HG03442 (cell line): Measurements from ENCODE around the gene MICAL3.
"Not testable (repeated sequence)": the region's sequence is repeated elsewhere in the genome, so short reads cannot be mapped to it uniquely, and the experiment has no call there.

Experiments
- ATAC-seq: cut with Tn5 transposase; IDR thresholded peaks from one replicate; pipeline ENCODE4 v1.9.1; 2021; ENCODE audit warnings: mild to moderate bottlenecking, moderate library complexity; ENCODE audit not compliant: unreplicated experiment

MICAL3 gene

DNA sequence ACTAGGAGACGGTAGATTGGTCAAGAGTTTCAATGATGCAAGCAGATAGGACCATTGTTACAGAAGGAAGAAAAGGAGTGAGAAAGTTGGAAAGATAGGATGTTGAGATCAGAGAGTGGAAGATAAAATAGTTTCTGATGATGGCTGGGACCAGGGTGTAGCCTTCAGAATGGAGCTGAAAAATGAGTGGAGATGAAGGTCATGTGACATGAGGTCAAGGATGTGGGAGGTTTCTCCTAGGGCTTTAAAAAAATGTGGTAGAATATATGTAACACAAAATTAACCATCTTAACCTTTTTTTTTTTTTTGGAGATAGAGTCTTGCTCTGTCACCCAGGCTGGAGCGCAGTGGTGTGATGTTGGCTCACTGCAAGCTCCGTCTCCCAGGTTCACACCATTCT lies 35.1 kb upstream of the MICAL3 start:
- no peak for ATAC-seq

DNA sequence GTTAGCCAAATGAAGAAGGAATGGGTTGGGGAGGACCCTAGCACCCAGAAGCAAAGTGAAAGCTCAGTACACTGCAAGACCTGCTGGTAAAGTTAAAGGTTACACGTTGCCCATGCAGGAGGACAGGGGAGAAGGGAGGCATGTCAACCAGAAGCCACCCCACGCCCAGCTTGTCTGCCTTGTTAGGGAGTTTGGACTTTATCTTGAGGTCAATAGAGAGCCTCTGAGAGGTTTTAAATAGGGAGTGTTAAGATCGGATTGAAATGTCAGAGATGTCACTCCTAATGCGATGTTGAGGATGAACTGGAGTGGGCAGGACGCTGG lies 34.7 kb upstream of the MICAL3 start:
- ATAC-seq, result no peak

DNA sequence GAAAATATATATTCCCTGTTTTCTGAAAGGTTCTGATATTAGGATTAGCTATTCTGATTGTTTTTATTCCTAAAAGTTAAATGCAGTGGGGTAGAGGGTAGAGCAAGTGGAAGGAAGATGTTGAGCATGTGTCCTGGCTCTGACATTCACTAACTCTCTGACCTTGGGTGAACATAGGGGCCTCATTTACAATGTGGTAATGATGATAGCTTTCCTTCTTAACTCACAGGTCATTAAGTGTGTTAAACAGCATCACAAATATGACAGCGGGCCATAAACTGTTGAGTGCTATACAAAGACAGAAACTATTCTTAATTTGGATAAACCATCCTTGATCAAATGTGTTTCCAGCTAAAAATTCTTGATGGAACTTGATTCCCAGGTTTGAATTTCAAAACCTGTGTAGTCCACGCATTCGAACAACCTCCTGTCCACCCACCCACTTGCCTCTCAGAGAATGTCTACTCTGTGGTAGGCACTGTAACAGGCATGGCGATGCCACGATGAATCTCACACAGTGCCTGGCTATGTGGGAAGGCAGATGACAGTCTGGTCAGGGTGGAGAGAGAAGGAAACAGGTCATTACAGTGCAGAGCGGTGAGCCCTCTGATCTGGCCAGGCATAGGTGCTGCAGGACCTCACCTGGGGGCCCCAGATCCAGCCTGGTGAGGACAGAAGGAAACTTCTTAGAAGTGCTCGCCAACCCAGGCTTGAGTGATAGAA lies 34.2 kb upstream of the MICAL3 start:
- ATAC-seq, result no peak

DNA sequence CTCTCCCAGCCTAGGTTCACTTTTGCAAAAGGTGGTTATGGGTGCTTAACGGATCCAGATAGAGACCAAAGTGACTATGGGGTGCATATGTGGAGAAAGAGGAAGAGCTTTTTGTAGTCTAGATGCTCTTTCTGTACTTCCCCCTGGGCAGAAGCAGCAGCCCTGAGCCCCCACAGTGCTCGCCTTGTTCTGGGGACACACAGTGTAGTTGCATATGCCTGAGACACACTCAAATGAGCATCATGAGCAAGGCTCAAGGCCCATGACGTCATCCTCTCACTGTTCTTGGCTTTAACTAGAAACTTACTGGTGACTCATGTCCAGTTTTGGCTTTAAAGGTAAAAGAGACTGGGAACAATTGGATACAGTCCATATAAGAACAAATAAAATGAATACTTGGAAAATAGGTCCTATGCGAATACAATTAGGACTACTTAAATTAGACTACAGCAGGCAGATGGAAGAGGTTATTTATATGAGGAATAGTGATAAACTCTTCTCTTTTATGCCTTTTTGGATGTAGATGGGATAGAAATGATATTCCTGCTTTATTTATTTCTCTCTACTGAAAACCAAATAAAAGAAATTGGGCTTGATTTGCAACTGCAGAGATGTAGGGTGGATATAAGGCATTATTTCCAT lies 33.3 kb upstream of the MICAL3 start:
- ATAC-seq, result peak; percentile 57

DNA sequence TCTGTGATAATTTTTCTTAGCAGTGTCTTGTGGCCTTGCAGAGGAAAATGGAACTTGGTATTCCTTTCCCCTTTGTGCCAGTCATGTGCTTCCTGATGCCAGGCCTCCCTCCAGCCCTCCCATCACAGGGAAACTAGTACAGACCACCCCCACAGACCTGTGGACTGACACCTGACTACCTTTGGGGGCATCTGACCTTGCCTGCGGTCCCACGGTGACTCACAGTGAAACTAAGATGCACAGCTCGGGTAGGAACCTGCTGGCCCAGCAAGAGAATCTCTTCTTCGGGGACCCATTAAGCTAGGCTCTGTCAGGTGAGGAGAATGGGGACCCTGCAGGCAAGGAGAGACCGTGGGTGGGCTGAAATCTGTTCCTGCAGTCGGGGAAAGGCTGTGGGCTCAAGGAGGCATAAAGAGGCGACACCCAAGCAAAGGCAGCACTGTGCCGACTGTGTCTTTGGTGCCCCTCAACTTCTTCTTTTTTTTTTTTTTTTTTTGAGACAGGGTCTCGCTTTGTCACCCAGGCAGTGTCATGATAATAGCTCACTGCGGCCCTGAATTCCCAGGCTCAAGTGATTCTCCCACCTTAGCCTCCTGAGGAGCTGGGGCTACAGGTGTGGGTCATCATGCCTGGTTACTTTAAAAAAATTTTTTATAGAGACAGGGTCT lies 32.6 kb upstream of the MICAL3 start:
- ATAC-seq, result peak; percentile 64

DNA sequence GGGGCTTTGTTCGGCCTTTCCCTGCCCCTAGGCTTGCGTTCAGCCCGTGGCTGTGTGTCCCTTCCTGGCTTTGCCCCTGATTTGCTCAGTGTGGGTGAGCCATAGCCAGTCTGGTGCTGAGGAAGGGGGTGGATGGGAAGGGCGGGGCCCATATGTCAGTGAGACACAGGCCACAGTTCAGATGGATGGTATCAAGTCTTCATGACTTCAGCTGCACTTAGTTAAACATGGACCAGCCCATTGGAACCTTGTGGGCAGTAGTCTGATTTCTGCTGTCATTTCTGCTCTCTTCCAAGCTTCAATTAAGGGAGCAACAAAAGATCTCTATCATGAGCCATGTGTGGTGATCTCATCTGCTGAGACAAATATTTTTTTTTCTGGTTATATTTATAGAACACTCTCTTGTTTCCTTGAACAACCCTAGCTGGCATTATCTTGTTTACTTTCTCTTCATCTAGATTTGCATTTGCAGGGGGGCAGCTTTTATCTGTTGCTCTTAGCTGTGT lies 31.9 kb upstream of the MICAL3 start:
- no peak for ATAC-seq

DNA sequence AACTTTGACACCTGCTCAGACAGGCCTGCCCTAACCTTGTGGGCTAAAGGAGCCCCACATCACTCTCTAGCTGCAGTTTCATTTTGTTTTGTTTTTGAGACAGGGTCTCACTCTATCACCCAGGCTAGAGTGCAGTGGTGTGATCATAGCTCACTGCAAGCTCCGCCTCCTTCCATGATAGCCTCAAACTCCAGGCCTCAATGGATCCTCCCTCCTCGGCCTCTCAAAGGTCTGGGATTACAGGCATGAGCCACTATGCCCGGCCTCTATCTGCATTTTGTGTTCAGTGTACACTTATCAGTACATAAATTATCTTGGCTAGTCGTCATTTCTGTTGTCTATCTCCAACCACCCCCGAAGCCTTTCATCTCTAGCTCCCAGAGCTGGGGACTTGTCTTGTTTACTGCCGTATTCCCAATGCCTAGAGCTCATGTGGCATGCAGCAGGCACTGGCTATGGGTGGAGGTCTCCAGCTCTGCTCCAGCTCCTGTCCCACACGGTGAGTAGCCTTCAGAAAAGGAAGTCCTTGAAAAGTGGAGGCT lies 31.3 kb upstream of the MICAL3 start:
- no peak for ATAC-seq

DNA sequence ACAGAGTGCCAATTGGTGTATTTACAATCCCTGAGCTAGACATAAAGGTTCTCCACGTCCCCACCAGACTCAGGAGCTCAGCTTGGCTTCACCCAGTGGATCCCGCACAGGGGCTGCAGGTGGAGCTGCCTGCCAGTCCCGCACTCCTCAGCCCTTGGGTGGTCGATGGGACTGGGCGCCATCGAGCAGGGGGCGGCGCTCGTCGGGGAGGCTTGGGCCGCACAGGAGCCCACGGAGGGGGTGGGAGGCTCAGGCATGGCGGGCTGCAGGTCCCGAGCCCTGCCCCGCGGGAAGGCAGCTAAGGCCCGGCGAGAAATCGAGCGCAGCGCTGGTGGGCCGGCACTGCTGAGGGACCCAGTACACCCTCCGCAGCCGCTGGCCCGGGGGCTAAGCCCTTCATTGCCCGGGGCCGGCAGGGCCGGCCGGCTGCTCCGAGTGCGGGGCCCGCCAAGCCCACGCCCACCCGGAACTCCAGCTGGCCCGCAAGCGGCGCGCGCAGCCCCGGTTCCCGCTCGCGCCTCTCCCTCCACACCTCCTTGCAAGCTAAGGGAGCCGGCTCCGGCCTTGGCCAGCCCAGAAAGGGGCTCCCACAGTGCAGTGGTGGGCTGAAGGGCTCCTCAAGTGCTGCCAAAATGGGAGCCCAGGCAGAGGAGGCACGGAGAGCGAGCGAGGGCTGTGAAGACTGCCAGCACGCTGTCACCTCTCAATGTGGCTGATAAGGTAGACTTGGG lies 29.0 kb upstream of the MICAL3 start:
- ATAC-seq, result not testable (repeated sequence)

DNA sequence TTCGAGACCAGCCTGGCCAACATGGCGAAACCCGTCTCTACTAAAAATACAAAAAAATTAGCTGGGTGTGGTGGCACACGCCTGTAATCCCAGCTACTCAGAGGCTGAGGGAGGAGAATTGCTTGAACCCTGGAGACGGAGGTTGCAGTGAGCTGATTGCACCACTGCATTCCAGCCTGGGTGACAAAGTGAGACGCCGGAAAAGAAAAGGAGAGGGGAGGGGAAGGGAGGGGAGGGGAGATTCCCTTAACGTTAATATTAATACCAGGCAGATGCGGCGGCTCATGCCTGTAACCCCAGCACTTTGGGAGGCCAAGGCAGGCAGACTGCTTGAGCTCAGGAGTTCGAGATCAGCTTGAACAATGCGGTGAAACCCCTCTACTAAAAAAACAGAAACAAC lies 26.8 kb upstream of the MICAL3 start:
- ATAC-seq, result not testable (repeated sequence)

DNA sequence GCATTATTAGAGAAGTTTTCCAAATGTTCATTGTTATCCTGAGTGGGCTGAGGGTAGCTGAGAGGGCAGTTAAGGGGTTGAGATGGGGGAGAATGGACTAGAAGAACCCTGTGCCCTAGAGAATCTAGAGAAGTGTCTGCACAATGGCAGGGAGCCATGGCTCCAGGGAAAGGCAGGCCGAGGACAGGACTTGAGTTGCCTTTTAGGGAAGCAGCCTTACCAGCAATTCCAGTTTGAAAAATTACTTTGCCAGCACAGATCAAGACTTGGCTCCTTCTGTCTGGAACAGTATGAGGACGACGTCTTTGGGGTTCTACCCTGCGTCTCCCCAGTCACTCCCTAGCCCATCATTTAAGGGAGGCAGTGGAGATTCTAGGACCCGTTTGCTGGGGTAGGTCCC lies 25.7 kb upstream of the MICAL3 start:
- ATAC-seq, result no peak

DNA sequence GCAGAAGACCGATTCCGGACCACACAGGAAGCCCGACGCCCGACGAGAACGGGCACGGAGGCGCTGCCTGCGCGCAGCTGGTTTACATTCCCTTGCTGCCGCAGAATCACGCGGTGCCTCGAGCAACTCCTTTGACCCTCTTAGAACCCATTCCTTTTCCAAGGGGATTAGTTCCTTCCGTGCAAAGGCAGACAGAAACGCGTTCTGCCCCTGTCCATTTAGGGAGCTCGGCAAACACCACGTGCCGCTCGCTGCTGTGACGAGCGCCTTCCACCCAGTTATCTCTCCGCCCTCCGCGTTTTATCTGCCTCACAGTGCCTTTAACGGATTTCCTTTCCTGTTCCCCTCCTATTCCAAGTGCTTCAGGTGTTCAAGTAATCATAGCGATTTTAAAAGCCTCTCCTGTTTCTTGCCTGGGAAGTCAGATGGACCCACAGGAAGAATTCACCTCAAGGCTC lies 24.1 kb upstream of the MICAL3 start:
- ATAC-seq, result no peak

DNA sequence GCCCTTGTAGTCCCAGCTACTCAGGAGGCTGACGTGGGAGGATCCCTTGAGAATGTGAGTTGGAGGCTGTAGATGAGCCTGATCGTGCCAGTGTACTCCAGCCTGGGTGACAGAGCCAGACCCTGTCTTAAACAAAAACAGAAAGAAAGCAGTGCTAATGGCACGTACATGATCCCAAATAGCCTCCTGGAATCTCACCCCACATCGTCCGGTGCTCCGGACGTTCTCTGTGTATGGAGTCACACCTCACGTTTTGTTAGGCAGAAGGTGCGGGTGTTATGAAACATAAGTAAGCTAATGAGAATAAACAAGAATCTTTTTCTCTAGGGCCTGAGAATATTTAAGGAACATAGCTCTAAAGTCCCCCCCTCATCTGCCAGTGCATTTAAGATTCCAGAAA lies 23.7 kb upstream of the MICAL3 start:
- no peak for ATAC-seq

DNA sequence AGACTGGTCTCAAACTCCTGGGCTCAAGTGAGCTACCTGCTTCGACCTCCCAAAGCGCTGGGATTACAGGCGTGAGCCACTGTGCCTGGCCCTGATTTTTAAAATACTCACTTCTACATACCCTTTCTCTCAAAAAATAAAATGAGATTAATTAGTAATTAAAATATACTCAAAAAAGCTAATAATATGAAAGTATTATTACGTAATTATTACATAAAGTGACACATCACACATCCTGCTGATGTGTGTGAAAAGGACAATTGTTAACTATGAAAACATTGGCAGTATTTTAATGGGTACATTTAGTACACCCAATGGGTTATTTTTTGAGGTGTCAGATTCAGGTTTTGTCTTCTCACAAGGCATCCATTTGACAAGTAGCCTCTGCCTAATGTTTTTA lies 21.4 kb upstream of the MICAL3 start:
- no peak for ATAC-seq

DNA sequence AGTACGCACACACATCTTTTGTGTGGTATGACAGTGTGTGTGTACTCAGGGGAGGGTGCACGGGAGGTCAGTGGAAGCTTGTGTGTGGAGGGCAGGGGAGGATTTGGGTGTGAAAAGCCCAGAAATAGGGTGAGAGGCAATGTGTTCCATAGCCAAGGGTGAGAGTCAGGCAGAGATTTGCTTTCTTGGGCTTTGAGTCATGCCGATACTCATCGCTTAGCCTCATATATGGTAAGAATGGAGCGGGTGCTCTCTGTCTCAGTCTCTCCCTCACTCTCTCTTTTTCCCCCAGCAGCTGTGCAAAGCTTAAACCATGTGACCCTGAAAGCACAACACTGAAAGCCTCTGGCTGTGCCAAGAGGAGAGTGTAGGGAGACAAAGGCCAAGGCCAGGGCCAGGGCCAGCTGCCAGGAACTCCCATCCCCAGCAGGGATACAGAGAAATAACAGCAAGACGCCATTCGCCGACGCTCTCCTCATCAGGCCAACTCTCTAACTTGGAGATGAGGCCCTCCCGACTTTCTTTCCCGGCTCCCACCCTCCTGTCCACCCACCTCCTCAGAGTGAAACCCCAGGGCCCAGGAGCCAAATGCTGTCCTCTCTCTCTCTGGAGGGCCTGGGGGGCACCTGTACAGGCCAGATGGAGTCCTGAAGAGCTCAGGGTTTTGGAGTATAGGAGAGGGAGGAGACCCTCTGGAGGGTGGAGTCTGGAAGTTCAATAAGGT lies 20.3 kb upstream of the MICAL3 start:
- no peak for ATAC-seq

DNA sequence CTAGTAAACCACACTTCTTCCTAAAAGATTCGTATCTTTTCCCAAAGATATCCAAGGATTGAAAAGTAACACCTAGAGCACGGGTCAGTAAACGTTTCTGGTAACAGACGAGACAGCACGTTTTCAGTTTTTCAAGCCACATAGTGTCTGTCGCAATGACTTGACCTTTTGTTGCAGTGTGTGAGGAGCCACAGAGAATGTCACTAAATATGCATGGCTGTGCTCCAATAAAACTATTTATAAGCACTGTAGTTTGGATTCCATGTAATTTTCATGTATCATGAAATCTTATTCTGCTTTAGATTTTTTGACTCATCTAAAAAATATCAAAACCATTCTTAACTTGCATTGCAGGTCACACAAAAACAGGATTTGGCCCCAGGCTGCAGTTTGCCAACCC lies 18.3 kb upstream of the MICAL3 start:
- ATAC-seq, result no peak

DNA sequence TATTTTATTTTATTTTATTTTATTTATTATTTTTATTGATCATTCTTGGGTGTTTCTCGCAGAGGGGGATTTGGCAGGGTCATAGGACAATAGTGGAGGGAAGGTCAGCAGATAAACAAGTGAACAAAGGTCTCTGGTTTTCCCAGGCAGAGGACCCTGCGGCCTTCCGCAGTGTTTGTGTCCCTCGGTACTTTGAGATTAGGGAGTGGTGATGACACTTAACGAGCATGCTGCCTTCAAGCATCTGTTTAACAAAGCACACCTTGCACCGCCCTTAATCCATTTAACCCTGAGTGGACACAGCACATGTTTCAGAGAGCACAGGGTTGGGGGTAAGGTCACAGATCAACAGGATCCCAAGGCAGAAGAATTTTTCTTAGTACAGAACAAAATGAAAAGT lies 16.5 kb upstream of the MICAL3 start:
- ATAC-seq, result not testable (repeated sequence)

DNA sequence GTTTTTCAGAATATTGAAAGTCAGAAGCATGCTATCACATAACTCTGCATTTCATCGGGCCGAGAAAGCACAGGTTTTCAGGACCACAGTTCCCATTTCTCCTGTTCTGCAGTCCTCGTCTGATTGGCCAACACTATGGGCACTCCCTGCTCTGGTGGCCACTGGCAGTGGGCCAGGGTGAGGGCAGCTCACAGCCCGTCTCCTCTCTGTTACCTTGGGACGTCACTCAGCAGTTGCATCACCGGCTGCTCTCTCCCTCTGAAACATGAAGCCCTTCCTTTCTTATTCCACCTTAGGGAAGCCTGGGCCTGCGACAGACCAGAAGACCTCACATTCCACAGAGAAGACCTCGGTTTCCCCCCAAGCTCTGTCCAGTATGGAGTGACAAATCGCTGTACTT lies 11.4 kb upstream of the MICAL3 start:
- ATAC-seq, result no peak

DNA sequence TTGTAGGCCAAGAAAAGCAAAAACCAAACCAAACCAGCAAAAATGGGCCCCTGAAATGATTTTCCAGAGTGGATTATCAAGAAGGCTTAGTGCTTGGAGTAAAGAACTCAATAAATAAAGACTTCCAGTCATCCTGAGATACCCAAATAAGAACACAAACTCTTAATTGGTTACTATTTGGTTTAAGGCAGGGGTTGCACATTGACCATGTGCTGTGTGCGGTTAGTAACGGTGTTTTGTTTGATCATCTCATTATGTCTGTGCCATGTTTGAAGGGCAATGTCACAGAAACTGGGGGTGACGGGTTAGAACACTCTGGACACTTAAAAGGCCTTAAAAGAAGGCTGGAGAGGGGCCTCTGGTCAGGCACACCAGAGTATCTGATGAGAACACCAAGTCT lies 9.7 kb upstream of the MICAL3 start:
- ATAC-seq, result no peak

DNA sequence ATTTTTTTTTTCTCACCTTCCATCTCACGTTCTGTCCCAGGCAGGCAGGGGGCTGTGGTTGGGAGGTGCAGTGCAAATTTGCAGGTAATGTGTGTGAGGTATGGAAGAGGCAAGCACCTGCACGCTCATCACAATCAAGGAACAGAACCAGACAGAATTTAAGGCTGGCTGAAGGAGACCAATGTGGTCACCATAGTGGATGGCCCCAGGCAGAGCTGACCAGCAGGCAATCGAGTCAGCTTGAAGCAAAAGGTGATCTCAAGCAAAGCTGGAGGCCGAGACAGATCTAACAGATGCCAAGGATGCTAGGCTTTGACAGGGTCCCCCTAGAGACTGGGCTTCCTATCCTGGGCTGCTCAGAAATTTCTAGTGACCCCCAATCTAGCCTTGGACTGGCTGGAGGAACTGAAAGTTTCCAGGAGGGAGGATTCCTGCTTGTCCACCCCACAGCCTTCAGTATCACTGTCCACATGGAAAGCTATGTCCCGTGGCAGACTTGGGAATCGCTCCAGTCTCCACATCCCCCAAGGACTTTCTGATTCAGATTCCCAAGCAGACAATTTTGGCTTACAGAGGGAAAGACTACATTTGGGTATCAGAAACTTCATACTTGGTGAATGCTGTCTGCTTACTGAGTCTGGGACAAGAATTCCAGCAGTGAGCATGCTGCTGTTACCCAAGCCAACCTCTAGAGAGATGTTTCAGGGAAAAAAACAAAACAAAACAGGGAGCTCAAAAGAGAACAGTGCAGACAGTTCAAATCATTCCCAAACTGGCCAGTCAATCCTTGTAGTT lies 9.0 kb upstream of the MICAL3 start:
- ATAC-seq, result no peak
